DND-41 (cell line): Measurements from ENCODE around the gene RAB35.

Source experiments
- CTCF ChIP-seq: IDR thresholded peaks from 2 replicates; pipeline ENCODE4 v1.5.1; 2012; ENCODE audit warnings: borderline replicate concordance, low read length, moderate library complexity, mild to moderate bottlenecking; ENCODE audit not compliant: poor library complexity, severe bottlenecking; ENCODE audit errors: extremely low read depth
- EZH2 ChIP-seq: IDR thresholded peaks from 3 replicates; pipeline ENCODE4 v1.6.1; 2012; ENCODE audit warnings: borderline replicate concordance, low read depth, mild to moderate bottlenecking, moderate library complexity, low read length, inconsistent platforms; ENCODE audit not compliant: severe bottlenecking

DNA sequence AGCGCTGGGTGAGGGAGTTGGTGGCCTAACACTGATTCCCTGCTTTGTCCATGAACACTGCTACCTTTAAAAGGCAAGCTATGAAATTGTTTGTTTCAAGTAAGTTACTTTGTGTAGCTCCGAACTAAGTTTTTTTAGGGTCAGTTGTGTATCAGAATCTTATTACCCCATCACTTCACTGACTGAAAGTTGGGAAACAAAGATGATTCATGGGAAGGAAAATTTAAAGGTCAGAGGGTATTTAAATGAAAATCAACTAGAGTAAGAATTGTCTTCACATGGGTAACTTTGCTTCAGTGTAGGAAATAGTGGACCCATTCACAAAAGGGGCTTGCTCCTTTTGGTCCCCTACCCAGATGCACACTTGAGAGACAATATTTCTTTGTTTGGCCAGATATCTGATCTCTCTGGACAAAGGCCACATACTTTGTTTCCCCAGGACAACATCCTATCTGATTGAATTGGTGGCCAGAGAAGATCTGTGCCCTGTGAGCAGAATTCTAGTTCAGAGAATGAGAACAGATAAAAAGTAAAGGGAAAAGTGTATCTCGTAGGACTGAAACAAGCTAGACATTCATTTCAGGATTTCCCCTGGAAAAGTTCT lies 53.5 kb downstream of the RAB35 start:
- TF ChIP-seq CTCF = no peak
- TF ChIP-seq EZH2 = no peak
